Upper lobe of left lung (tissue), 4 donors: ENCODE data around the gene REEP6.

Experiments
- EP300 ChIP-seq, 4 donors: sonication (generic); formaldehyde crosslinking; IDR thresholded peaks; one replicate each; pipeline ENCODE4 v1.5.1; 2017; ENCODE audit warnings: antibody characterized with exemption in 4 of 4, control low read depth in 2 of 4
- POLR2A ChIP-seq, 4 donors: fragments of 450-650 bp; IDR thresholded peaks; one replicate each; pipeline ENCODE4 v1.5.1; 2016 to 2017; ENCODE audit warnings: antibody characterized with exemption in 4 of 4, mild to moderate bottlenecking in 2 of 4
- POLR2AphosphoS5 ChIP-seq, 2 donors: sonication (generic); formaldehyde crosslinking; IDR thresholded peaks; one replicate each; pipeline ENCODE4 v1.5.1; 2017; ENCODE audit warnings: antibody characterized with exemption in 2 of 2
- TF ChIP-seq, protein P1 (sequence below), 6 experiments: fragments of 450-650 bp in 4 of 6; fragments of 200-600 bp in 2 of 6; sonication (generic) in 2 of 6; IDR thresholded peaks; one replicate each; pipeline ENCODE4 v1.5.1; 2016 to 2019; ENCODE audit warnings: antibody characterized with exemption in 6 of 6

DNA sequence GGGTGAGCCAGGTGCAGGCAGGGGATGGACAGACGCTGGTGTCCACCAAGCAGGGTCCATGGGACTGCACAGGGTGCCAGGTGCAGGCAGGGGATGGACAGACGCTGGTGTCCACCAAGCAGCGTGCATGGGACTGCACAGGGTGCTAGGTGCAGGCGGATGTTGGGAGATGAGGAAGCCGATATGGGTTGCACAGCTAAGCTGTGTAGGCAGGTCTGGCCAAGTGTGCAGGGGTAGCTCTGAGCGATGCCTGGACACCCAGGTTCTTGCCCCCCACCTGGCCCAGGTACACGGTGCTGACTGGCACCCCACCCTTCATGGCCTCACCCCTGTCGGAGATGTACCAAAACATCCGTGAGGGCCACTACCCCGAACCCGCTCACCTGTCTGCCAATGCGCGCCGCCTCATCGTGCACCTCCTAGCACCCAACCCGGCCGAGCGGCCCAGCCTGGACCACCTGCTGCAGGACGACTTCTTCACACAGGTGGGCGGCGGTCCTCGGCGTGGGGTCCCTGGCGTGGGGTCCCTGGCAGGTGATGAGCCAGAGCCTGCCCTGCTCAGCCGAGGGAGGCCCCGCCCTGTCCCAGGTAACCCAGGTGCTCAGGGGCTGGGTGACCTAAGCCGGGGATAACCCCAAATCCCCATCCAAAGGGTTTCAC lies 36.8 kb downstream of the REEP6 start:
- TF ChIP-seq, protein P1, sequence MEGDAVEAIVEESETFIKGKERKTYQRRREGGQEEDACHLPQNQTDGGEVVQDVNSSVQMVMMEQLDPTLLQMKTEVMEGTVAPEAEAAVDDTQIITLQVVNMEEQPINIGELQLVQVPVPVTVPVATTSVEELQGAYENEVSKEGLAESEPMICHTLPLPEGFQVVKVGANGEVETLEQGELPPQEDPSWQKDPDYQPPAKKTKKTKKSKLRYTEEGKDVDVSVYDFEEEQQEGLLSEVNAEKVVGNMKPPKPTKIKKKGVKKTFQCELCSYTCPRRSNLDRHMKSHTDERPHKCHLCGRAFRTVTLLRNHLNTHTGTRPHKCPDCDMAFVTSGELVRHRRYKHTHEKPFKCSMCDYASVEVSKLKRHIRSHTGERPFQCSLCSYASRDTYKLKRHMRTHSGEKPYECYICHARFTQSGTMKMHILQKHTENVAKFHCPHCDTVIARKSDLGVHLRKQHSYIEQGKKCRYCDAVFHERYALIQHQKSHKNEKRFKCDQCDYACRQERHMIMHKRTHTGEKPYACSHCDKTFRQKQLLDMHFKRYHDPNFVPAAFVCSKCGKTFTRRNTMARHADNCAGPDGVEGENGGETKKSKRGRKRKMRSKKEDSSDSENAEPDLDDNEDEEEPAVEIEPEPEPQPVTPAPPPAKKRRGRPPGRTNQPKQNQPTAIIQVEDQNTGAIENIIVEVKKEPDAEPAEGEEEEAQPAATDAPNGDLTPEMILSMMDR (IDR thresholded peaks at IDR 0.05) = no peak
- TF ChIP-seq EP300 (IDR thresholded peaks at IDR 0.05) (no peak), POLR2A (IDR thresholded peaks at IDR 0.05) (no peak), POLR2AphosphoS5 (IDR thresholded peaks at IDR 0.05) (no peak)
